Activated CD4-positive, alpha-beta T cell treated with anti-CD3 and anti-CD28 coated beads, Interleukin-2, amount 50 U/mL, for 48 hours (primary cell): ENCODE results near the gene PCK1.

ENCODE experiments used
- DNase-seq, 2 experiments: peaks; one replicate each; pipeline ENCODE4 v3.0.0-alpha.2; 2020

PCK1 gene

GRCh38 chr20:57608516-57608915, 47.6 kb downstream of the PCK1 start:
- DNase-seq, result no peak

- DNase-seq, result no peak
These were observed 48.4 kb downstream of the PCK1 start for GRCh38 chr20:57609086-57609841.

GRCh38 chr20:57609842-57610167, 48.9 kb downstream of the PCK1 start:
- DNase-seq, result no peak

GRCh38 chr20:57610261-57610952, 49.5 kb downstream of the PCK1 start:
- DNase-seq, result no peak

- DNase-seq, result no peak
These were observed 50.8 kb downstream of the PCK1 start for GRCh38 chr20:57611586-57612311.

GRCh38 chr20:57612436-57612835, 51.5 kb downstream of the PCK1 start:
- DNase-seq, result no peak

GRCh38 chr20:57612916-57613315, 52.0 kb downstream of the PCK1 start:
- no peak for DNase-seq

- no peak for DNase-seq
These were observed 52.6 kb downstream of the PCK1 start for GRCh38 chr20:57613481-57613921.

GRCh38 chr20:57614490-57615444, 53.9 kb downstream of the PCK1 start:
- no peak for DNase-seq

GRCh38 chr20:57615445-57615811, 54.5 kb downstream of the PCK1 start:
- no peak for DNase-seq

- DNase-seq, result no peak
These were observed 55.4 kb downstream of the PCK1 start for GRCh38 chr20:57616143-57616951.

- no peak for DNase-seq
These were observed 56.3 kb downstream of the PCK1 start for GRCh38 chr20:57617079-57617795.
